Activated T-helper 1 cell treated with anti-CD3 and anti-CD28 coated beads, Interleukin-12 subunit alpha, Interleukin-12 subunit beta, Interleukin-2, Interleukin-4 antibody, amounts not matched to agents 30 ng/mL and 10 ng/mL and 1 ng/mL, durations not matched to agents 14 hours and 24 hours and 36 hours (primary cell): ENCODE results near the gene PRICKLE3. TPM values are rescaled to one million over a fixed set of nuclear protein-coding genes. Genes with fewer than 3 reads are reported as not detected.

Experiments used
- DNase-seq: peaks from one replicate; pipeline ENCODE4 v3.0.0; 2021; ENCODE audit warnings: low spot score
- H3K27ac Mint-ChIP-seq: one replicate; pipeline ENCODE4 v1.8.0; 2021; ENCODE audit warnings: mild to moderate bottlenecking, mixed read lengths
- H3K27me3 Mint-ChIP-seq: one replicate; pipeline ENCODE4 v1.8.0; 2022; ENCODE audit warnings: mild to moderate bottlenecking, moderate library complexity, mixed read lengths; ENCODE audit not compliant: insufficient read depth
- H3K36me3 Mint-ChIP-seq: one replicate; pipeline ENCODE4 v1.8.0; 2021; ENCODE audit warnings: low read depth, mixed read lengths
- H3K4me1 Mint-ChIP-seq: one replicate; pipeline ENCODE4 v1.8.0; 2021; ENCODE audit warnings: low read depth, mixed read lengths
- H3K4me3 Mint-ChIP-seq: one replicate; pipeline ENCODE4 v1.8.0; 2021; ENCODE audit warnings: mild to moderate bottlenecking, moderate library complexity, mixed read lengths
- H3K9me3 Mint-ChIP-seq: one replicate; pipeline ENCODE4 v1.8.0; 2021; ENCODE audit warnings: mixed read lengths
- intact Hi-C: fragments of 100-400 bp; cut with micrococcal nuclease; formaldehyde crosslinking; loops from one replicate; pipeline ENCODE4 v1.15.1; 2024
- total RNA-seq: library from RNA; stranded (reverse); gene quantifications from 2 replicates; pipeline ENCODE4 v1.2.3, GENCODE V29; 2022

The PRICKLE3 gene
- total RNA-seq, 1 donor from 2014 or later: 20.4 TPM

- intact Hi-C loops: no loop called here
- H3K4me1 Mint-ChIP-seq: peaks cover 11% of the 10 kb centered on the region
- no peak overlapping the region for H3K27ac Mint-ChIP-seq
These were observed 17.4 kb upstream of the PRICKLE3 start for GRCh38 chrX:49203536-49203935.

GRCh38 chrX:49202022-49202421 is 15.8 kb upstream of the PRICKLE3 start:
- no peak for DNase-seq
- Mint-ChIP-seq H3K27me3 (peaks cover 7% of the 10 kb centered on the region), H3K9me3 (no peaks in the 10 kb centered on the region), H3K4me3 (no peak overlapping the region), H3K36me3 (no peaks in the 10 kb centered on the region), H3K27ac (no peak overlapping the region), H3K4me1 (peaks cover 19% of the 10 kb centered on the region)
- intact Hi-C loops: no loop called here

More at GRCh38 chrX:49203536-49203935, 17.4 kb upstream of the PRICKLE3 start:
- no peak for DNase-seq
- Mint-ChIP-seq H3K4me3 (no peak overlapping the region), H3K36me3 (no peaks in the 10 kb centered on the region), H3K27me3 (peaks cover 2% of the 10 kb centered on the region), H3K9me3 (no peaks in the 10 kb centered on the region)

DNA sequence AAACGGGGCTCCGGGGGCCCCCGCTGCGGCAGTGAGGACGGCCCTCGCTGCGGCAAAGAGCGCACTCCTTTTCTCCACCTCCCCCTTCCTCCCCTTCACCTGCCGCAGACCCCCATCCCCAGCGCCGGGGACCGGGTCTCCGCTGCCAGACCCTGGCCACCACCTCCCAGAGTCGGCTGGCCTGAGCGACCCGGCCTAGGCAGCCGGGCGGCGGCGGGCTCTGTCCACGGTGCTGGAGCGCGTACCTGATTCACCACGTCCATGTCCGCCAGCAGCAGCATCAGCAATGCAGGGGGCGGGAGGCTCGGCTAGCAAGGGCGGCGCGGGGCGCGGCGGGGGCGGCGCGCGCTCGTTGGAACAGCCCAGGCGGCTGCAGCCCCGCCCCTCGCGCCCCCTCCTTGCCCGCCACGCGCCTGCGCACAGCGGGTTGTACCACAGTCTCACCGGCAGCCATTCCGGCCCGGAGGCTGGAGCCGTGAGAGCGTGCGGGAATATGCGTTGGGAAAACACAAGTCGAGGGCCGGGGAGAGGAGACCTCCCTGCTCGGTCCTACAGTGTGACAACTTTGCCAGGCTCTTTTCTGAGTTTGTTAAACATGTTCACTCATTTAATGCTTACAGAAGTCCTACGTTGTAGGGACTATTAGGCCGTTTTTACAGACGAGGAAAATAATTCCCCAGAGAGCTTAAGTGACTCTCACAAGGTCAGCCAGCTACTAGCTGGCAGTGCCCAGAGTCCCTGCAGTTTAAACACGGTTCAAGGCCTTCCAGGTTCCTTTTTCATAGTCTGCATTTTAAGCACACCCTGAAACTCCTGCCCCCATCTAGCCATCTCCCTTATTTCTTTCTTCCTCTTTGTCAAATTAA is 14.0 kb upstream of the PRICKLE3 start, which contains the start of gene SYP:
Gene SYP (minus strand): TSS at position 288 of the 866 bp plus-strand sequence. CDS start 7 bp downstream, at position 281.
- Mint-ChIP-seq H3K9me3 (no peaks in the 10 kb centered on the region), H3K4me1 (peaks cover 19% of the 10 kb centered on the region), H3K27ac (peak within 1 kb of the TSS; percentile 58), H3K27me3 (peaks cover 7% of the 10 kb centered on the region), H3K4me3 (peak within 1 kb of the TSS; percentile 53), H3K36me3 (no peaks in the 10 kb centered on the region)
- intact Hi-C loops: loop anchor here (1.0 kb wide), 3 partner anchors 9 to 69 kb away; partner anchors contain the start of gene PPP1R3F
- peak; percentile 83 for DNase-seq

GRCh38 chrX:49199315-49199595 is 13.1 kb upstream of the PRICKLE3 start:
- Mint-ChIP-seq H3K4me3 (peak overlapping the region; percentile 49), H3K27me3 (peaks cover 7% of the 10 kb centered on the region), H3K4me1 (peaks cover 19% of the 10 kb centered on the region), H3K27ac (no peak overlapping the region), H3K9me3 (no peaks in the 10 kb centered on the region), H3K36me3 (no peaks in the 10 kb centered on the region)
- intact Hi-C loops: no loop called here
- DNase-seq: no peak

DNA sequence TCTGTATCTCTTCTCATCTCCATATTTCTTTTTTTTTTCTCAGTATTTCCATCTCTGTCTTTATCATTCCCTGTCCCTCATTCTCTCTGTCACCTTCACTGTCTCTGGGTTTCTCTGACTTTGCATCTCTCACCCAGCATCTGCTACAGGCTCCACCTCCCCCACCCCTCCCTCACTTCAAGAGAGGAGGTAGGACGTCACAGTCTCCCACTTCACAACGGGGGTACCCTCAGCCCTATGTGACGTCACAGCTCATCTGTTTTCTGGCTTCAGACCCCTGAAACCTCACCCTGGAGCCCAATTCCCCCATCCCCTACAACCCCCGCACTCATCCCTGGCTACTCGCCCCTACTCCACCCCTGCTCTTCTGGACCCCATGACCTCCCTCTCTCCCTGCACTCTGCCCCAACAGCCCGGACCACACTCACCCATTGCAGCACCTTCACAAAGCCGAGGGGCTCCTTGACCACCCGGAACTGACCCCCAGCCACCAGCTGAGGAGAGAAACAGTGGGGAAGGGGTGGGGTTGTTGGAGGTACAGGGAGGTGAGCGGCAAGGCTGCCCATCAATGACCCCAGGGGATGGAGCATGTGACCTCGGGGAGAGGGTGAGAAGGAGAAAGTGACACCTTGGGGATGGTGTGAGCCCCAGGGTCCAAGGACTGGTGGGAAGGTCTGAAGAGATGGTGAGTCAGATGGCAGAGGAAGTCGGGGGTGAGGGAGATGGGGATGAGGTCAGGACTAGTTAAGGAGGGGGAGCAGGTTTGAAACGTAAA is 12.6 kb upstream of the PRICKLE3 start:
- intact Hi-C loops: no loop called here
- no peak for DNase-seq
- H3K36me3 Mint-ChIP-seq: no peaks in the 10 kb centered on the region
- peaks cover 7% of the 10 kb centered on the region for H3K27me3 Mint-ChIP-seq
- no peaks in the 10 kb centered on the region for H3K9me3 Mint-ChIP-seq
- peaks cover 22% of the 10 kb centered on the region for H3K4me1 Mint-ChIP-seq
- peak overlapping the region; percentile 19 for H3K27ac Mint-ChIP-seq
- peak overlapping the region; percentile 49 for H3K4me3 Mint-ChIP-seq

GRCh38 chrX:49197543-49198087 is 11.4 kb upstream of the PRICKLE3 start:
- intact Hi-C loops: no loop called here
- Mint-ChIP-seq H3K27me3 (peaks cover 5% of the 10 kb centered on the region), H3K36me3 (no peaks in the 10 kb centered on the region), H3K9me3 (no peaks in the 10 kb centered on the region), H3K4me3 (peak overlapping the region; percentile 43), H3K4me1 (peaks cover 34% of the 10 kb centered on the region), H3K27ac (no peak overlapping the region)
- no peak for DNase-seq

DNA sequence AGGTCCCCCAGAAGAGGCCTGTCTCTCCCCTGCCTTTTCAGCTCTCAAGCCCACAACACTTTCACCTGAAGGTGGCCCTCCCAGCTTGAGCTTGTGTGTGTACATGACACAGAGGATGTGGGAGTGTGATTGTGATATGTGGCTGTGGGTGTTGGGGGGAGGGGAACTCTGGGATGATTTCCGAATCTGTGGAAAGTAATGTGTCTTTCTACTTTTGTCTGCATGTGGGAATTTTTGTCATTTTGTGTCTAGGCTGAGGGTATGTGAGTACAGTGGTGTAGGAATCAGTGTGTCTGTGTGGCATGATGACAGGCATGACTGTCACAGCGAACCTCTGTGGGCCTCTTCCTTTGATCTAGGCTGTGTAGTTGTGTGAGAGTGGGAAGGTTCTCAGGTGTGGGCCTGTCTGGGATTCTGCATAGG is 7.4 kb upstream of the PRICKLE3 start:
- Mint-ChIP-seq H3K4me3 (peak overlapping the region; percentile 51), H3K36me3 (peaks cover 2% of the 10 kb centered on the region), H3K9me3 (no peaks in the 10 kb centered on the region), H3K27me3 (peaks cover 5% of the 10 kb centered on the region), H3K4me1 (peaks cover 32% of the 10 kb centered on the region), H3K27ac (peak overlapping the region; percentile 75)
- no peak for DNase-seq
- intact Hi-C loops: loop anchor here (2.0 to 5.0 kb wide), 2 partner anchors 391 to 683 kb away; partner anchors contain the start of gene HDAC6

- Mint-ChIP-seq H3K4me3 (peak overlapping the region; percentile 51), H3K27me3 (no peaks in the 10 kb centered on the region), H3K9me3 (no peaks in the 10 kb centered on the region), H3K36me3 (peaks cover 2% of the 10 kb centered on the region), H3K27ac (peak overlapping the region; percentile 75), H3K4me1 (peaks cover 24% of the 10 kb centered on the region)
- intact Hi-C loops: loop anchor here (1.0 to 5.0 kb wide), 3 partner anchors 391 to 684 kb away; partner anchors contain the start of gene HDAC6
- DNase-seq: no peak
These were observed 6.7 kb upstream of the PRICKLE3 start for GRCh38 chrX:49192722-49193328.

DNA sequence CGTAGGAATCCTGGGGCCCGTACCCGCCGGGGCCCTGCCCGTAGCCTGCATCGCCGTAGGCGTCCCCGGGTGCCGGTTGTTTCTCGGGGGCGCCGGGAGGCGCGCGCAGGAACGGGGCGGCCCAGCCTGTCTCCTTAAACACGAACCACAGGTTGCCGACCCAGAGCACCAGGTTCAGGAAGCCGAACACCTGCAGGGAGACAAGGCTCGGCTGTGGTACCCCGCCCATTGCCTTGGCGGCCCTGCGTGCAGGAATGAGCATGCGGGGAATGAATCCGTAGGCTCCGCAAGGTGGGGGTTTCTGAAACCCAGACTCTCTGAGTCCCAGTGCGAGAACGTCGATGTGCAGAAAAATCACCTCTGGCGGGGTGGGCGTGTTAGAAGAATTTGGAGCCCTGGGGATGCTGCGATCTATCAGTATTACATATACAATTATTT is 5.4 kb upstream of the PRICKLE3 start:
- no peaks in the 10 kb centered on the region for H3K27me3 Mint-ChIP-seq
- peak overlapping the region; percentile 95 for H3K4me3 Mint-ChIP-seq
- intact Hi-C loops: loop anchor here (1.0 to 5.0 kb wide), 7 partner anchors 9 to 685 kb away; partner anchors contain the start of genes CCDC22, HDAC6, PPP1R3F and SYP
- peaks cover 2% of the 10 kb centered on the region for H3K36me3 Mint-ChIP-seq
- H3K4me1 Mint-ChIP-seq: peaks cover 24% of the 10 kb centered on the region
- H3K27ac Mint-ChIP-seq: peak overlapping the region; percentile 93
- no peaks in the 10 kb centered on the region for H3K9me3 Mint-ChIP-seq
- no peak for DNase-seq

- H3K4me3 Mint-ChIP-seq: peak overlapping the region; percentile 95
- H3K9me3 Mint-ChIP-seq: no peaks in the 10 kb centered on the region
- intact Hi-C loops: loop anchor here (1.0 to 5.0 kb wide), 5 partner anchors 9 to 389 kb away; partner anchors contain the start of genes CCDC22, HDAC6, PPP1R3F and SYP
- DNase-seq: peak; percentile 82
- peaks cover 2% of the 10 kb centered on the region for H3K36me3 Mint-ChIP-seq
- H3K4me1 Mint-ChIP-seq: peaks cover 24% of the 10 kb centered on the region
- peak overlapping the region; percentile 93 for H3K27ac Mint-ChIP-seq
- no peaks in the 10 kb centered on the region for H3K27me3 Mint-ChIP-seq
These were observed 4.8 kb upstream of the PRICKLE3 start for GRCh38 chrX:49190821-49191573.

- no peaks in the 10 kb centered on the region for H3K27me3 Mint-ChIP-seq
- H3K36me3 Mint-ChIP-seq: peaks cover 2% of the 10 kb centered on the region
- peak overlapping the region; percentile 40 for H3K27ac Mint-ChIP-seq
- H3K4me3 Mint-ChIP-seq: peak overlapping the region; percentile 95
- H3K9me3 Mint-ChIP-seq: no peaks in the 10 kb centered on the region
- intact Hi-C loops: loop anchor here (2.0 to 5.0 kb wide), 2 partner anchors 23 to 387 kb away; partner anchors contain the start of gene HDAC6
- H3K4me1 Mint-ChIP-seq: peaks cover 31% of the 10 kb centered on the region
- DNase-seq: no peak
These were observed 3.4 kb upstream of the PRICKLE3 start for GRCh38 chrX:49189606-49190005.
